Inferior parietal cortex (tissue), 1 donor: ENCODE measurements around the gene OGFOD3.

Experiments
- DNase-seq: peaks from one replicate; pipeline ENCODE4 v3.0.0-alpha.2; 2016; ENCODE audit errors: extremely low spot score

The OGFOD3 gene

DNA sequence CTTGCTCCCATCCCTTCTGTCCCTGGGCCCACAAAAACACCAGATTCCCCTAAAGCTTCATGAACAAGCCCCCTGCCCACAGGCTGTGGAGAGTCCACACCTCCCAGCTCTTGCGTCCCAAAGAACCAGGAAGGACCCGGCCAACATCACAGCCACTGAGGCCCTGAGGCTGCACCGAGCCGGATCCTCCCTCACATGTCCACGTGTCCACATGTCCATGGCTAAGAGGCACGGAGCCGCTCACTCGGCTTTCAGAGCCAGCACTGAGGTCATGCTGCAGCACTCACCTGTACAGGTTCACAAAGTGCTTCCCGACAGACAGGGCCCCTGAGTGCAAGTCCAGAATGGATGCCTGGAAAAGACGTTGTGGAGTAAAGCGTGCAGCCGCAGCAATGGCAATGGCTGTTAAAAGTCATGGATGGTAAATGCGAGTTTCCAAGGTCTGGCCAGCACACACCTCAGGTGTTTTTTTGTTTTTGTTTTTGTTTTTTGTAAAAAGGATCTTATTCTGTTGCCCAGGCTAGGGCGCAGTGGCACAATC, 12.2 kb downstream of the OGFOD3 start:
- DNase-seq = no peak

DNA sequence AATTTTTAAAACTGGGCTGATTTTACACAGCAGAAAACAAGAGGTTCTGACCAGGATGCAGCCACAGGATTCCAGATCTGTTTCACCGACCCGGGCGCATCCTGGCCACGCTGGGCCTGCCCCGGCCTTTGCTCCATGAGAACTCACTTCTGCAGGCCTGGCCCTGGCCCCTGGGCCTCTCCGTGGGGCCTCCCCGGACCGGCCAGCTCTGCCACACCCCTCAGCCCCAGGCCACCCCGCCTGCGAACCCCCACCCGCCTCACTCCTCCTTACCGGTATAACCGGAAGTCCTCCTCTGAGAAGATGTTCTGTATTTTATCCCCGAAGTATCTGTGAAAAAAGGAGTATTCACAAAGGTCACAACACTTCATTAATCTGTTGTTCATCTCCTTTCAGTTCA, 13.3 kb downstream of the OGFOD3 start:
- no peak for DNase-seq

DNA sequence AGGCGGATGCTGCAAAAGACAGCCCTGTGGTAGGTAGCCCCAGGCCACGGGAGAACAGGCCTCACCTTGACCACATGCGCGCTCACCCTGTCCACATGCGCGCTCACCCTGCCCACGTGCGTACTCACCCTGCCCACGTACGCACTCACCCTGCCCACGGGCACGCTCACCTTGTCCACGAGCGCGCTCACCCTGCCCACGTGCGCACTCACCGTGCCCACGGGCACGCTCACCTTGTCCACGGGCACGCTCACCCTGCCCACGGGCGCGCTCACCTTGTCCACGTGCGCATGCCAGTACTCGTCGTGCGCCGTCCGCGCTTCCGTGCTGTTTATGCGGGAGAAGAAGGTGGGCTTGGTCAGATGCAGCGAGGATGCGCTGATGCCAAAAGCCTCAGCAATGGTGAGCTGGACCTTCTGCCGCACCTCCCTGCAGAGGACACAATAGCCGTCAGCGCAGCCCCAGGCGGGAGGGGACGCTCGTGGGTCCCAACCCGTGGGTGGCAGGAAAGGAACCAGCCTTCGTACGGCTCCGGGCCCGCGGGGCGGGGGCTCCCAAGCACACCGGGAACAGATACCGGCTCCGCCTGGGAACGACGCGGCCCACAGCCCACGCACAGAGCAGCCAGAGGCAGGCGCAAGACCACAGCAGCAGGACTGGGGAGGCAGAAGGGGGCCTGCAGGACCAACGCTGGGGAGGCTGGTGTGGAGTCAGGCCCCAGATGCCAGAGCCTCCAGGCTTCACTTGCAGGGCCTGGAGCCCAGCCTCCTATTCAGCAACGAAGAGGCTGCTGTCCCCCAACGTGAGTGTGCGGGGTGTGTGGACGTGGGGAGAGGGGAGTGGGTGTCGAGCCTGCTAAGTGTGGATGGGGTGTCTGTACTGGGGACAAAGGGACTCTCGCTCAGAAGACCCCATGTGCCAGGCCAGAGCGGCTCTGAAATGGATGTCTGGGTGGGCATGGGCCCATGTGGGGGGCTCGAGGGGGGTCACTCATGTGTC, 14.4 kb downstream of the OGFOD3 start:
- no peak for DNase-seq

DNA sequence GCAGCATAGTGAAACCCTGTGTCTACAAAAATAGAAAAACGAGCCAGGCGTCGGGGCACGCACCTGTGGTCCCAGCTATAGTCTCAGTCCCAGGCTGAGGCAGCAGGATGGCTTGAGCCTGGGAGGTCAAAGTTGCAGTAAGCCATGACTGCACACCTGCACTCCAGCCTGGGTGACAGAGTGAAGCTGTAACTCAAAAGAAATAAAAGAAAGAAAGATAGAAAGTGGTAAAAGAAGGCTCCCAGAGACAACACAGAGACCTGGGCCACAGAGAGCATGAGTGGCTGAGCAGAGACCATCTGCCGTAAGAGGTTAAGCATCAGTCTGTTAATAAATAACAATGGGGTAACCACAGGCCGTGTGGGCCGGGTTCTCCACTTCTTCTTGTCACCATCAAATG, 15.5 kb downstream of the OGFOD3 start:
- DNase-seq = no peak

DNA sequence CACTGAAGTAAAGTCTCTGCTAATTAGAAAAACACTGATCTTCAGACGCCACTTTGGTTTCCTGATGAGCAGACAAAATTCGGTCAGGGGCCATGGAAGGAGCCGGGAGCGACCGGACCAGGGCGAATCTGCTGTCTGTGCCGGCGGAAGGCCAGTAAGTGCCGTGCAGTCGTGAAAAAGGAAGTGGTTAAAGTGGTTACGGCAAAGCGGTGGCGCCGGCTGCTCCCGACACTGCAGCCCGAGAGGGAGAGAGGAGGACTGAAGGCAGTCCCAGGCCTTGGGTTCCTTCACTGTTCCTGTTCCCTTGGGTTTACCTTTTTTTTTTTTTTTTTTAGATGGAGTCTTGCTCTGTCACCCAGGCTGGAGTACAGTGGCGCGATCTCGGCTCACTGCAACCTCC, 17.6 kb downstream of the OGFOD3 start:
- no peak for DNase-seq

DNA sequence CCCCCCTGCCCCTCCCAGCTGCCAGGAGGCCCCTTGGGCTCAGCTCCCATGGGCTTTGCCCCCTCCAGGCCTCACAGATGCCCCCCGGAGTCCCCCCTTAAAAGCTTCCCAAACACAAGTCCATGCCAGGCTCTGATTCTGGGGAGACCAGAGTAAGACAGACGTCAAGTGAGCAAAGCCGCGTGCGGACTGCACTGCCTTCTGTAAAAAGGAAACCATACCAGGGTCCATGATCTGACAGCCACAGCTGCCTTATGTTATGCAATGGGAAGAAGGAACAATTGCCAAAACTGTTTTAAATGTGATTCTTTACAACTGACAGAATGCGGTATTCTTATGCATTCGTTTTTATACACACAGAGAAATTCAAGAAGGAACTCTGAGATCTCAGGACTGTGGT, 18.2 kb downstream of the OGFOD3 start:
- no peak for DNase-seq

DNA sequence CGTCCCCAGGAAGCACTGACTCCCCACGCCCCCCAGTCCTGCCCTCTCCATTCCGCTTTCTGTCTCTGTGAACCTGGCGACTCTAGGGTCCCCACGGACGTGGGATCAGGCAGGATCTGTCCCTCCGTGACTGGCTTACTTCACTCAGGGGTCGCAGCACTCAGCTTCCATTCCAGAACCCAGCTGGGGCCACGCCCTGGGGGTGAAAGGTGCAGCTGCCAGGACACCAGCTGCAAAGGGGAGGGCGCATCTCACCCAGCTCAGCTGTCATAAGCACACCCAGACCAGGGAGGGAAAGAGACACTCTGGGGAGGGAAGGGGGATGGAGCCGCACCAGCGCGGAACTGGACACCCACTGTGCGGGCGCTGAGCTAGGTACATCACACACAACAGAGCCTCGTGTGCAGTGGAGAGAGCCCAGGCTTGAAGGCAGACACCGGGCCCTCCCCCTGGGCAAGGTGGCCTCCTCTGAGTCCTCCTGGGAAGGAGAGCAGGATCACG, 18.7 kb downstream of the OGFOD3 start:
- no peak for DNase-seq

DNA sequence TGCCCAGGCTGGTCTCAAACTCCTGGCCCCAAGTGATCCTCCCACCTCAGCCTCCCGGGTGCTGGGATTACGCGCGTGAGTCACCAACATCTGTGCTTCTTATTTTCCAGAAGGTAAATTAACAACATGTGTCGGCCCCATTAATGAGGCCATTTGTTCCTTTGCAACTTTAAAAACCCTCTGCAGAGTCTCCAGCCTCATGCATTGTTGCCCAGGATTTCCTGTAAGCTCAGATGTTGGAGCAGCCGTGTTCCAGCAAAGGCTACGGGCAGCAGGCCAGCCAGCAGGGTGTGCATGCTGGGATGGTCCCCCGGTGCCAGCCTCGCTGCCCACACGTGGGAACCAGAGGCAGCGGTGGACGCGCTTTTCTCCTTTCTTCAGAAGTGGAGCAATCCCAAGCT, 19.3 kb downstream of the OGFOD3 start:
- DNase-seq = peak; percentile 39

DNA sequence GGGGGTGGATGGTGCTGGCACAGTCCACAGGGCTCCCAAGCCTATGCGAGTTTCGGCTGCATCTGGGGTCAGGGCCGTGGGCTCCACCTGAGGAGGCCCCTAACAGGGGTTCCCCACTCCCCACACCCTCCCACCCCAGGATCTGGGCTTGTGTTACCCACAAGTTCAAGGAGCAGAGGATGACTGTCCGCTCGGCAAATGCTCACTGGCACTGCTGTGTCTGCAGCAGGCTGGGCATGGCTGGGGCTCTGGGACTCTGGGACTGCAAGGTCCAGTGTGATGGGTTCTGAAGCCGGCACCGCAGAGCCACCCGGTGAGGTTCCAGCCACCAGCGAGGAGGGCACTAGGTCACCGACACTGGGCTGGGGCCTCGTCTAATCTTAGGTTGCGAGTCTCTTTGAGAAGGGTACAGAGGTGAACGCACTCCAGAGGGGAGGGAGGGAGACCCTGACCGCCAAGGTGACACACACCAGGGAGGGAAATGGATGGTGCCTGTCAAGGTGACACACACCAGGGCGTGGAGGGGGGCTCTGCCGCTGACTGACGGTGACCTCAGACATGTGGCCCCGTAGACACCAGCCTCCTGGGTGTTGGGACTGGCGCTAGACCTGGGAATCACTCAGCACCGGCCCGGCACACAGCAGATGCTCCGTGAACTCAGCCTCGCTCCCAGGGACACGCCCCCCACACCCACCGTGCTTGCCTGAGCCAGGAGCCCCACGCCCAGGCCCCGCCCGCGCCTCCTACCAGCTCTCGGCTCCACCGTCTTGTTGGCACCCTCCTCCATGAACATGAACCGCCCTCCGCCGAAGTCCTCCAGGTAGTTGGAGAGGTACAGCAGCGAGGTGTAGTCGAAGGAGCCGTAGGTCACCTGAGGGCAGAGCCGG, 20.7 kb downstream of the OGFOD3 start:
- no peak for DNase-seq

DNA sequence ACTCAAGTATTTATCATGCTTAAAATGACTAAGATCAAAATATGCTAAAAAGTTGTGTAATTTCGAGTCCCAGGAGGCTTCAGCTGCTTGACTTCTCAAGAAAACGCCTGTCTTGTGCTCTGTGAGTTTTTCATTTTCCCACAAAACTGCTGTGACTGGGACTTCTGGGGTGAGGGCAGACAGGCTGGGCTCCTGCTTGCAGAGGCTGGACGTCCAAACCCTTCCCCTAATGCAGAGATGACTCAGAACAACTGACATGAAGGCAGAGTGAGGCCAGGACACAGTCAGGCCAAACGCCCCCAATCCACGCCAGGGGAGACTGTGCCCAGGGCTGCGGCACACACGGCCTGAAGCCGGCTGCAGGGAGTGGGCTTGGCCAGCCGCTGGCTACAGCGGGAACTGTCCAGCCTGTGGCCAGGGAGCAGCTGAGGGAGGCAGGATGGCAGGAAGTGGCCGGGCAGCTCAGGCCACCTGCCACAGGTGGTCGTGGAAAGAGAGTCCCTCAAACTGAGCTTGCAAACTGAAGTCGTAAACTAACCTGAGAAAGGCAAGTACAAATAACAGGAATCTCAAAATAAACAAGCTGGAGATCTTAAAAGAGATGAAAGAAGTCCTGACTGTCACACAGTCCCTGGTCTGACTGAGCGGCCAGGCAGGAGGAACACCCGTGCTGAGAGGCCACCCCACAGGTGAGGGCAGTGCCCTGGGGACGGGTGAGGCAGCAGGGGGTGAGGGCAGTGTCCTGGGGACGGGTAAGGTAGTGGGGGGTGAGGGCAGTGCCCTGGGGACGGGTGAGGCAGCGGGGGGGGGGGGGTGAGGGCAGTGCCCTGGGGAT, 21.6 kb downstream of the OGFOD3 start:
- DNase-seq = no peak

DNA sequence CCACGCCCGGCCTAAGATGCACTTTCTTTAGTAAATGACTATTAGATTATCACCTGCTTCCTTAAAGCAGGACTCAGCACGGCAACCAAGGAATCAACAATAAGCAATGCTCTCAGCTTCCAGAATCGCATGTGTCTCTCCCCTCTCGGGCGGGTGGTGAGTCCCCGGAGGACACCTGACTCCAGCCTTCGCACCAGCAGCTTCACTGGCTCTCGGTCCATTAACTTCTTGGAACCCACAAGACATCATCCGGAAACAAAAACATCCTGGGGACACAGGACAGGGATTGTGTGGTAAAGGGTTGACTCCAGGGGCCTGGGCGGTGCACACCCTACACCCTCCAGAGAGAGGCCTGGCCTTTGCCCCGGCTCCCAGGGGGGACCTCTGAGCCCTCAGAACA, 24.1 kb downstream of the OGFOD3 start:
- DNase-seq = no peak

DNA sequence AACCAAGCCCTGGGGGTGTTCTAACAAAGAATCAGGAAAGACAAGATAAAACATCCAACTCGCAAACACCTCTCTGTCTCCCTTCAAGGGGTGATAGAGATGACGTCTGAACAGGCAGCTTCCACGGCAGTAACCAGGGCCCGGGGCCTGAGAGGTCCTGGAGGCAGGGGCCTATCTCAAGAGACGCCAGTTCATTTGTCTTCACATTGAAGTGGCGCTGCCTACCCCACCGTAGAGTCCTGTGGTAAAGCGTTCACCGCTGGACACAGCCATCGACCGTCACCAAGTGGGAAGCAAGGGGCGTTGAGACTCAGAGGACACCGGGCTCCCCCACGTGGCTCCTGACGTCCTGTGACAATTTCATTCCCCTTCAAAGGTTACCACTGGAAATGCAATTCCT, 25.4 kb downstream of the OGFOD3 start:
- DNase-seq = no peak

DNA sequence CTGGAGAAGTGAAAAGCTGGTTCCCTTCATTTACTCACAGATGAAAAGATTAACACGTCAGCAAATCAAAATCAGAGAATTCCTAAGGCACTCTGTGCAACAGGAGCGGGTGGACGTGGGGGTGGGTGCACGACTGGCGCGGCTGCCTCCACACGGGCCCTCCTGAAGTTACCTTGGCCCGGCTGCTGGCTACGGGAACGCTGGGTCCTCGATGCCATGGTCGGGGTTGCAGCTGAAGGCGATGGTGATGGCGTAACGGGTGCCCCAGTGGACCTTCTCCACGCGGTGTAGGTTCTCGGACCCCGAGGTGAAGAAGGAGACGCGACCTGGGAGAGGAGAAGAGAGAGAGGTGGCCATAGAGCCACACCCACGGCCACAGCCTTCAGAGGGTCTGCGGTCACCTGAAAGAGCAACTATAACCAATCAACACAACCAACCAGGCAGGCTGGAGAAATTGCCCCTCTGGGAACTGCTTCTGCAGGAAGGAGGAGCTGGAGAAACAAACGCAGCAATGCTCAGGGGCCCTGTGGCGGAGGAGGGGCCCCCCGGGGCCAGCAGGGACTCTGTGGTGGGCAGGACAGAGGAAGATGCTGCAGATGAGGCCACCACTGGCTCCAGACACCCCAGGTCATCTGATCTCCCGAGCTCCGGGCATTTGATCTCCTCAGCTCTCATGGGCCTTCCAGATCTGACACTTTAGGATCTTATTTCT, 26.0 kb downstream of the OGFOD3 start:
- no peak for DNase-seq

DNA sequence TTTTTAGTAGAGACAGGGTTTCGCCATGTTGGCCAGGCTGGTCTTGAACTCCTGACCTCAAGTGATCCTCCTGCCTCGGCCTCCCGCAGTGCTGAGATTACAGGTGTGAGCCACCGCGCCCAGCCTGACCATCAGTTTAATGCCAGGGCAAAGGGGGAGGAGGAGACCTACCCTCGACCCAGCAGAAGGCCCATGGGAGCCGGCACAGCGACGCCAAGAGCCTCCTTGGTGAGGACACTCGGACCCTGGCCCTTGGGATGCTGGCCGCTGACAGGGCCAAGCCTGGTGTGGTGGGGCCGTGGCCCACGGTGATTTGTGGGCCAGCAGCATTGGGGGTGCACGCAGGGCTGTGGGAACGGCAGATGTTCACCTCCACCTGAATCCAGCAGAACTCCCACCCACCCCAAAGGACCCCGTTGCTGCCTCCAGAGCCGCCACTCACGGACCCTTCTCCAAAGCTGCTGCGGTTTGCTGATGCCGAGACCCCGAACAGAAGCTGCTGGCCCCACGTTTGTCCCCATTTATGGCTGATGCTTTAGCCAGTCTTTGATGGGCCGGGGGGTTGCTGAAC, 26.8 kb downstream of the OGFOD3 start:
- DNase-seq = no peak

DNA sequence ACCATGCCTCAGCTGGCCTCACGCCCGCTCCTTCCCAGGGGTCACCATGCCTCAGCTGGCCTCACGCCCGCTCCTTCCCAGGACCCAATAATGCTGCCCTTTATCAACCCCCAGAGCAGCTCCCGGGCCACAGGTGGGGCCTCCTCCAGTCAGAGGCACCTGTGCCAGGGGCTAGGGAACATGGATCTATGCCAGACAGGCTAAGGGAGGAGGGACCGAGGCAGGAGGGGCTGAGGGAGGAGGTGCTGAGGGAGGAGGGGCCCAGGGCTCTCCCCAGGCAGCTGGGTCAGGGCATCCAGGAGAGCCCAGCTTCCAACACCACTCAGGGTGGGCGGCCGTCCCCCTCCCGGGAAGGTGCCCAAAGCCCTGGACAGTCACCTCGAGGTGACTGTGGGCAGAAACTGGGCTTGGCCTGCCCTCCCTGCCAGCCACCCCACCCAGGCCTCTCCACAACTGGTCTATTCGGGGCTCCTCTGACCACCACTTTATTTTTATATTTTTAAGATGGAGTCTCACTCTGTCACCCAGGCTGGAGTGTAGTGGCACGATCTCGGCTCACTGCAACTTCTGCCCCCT, 27.4 kb downstream of the OGFOD3 start:
- no peak for DNase-seq

DNA sequence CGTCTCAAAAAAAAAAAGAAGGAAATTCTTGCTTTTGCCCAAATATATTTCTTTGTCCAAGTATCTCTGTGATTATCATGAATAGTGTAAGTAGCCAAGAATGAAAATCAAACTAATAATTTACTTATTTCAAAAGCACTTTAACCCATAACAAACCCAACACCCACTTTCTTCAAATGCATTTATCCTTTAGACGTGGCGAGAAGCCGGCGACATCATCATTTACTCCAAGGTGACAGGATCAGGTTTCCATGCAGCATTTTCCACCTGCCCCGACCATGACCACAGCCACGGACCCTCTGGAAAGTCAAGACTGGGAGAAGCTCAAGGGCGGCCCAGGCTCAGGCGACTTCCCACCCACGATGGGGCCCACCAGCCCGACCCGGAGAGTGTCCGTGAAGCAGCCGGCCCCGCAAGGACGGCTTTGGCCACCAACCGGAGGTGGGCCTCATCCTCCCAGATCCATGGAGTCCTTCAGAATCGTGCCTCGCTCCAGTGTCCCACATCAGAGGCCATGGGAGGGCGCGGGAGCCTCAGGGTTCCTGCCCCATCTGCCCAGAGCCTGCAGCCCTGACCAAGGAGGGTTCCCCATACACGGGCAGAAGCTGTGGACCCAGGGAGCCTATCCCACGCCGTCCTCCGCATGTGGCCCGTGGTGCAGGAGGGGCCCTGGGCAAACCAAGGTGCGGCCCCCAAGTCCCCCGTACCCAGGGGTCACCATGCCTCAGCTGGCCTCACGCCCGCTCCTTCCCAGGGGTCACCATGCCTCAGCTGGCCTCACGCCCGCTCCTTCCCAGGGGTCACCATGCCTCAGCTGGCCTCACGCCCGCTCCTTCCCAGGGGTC, 28.1 kb downstream of the OGFOD3 start:
- DNase-seq = no peak

DNA sequence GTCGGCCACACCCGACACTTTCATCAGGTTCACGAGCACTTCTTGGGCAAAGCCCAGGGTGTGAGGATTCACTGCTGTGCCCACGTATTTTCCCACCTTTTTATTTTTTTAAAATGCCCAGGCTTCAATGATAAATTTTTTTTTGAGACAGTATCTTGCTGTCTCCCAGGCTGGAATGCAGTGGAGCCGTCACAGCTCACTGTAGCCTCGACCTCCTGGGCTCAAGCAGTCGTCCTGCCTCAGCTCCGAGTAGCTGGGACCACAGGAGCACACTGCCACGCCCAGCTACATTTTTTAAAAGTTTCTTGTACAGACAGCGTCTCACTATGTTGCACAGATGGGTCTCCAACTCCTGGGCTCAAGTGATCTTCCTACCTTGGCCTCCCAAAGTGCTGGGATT, 29.0 kb downstream of the OGFOD3 start:
- no peak for DNase-seq

DNA sequence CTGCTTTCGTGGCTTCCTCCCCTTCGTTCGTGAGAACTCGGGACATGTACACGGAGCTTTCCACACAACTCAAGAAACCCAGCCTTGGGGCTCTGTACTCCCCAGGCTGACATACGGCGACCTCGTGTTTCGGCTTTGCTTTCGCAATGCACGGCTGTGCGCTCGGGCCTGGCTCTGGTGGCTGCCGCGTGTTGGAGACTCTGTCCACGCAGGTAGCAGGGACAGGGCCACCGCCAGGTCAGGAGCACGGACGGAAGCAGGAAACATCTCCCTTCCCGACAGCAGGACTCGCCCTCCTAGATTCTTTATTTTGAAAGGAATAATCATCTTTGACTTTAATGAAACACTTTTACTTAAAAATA, 29.5 kb downstream of the OGFOD3 start:
- no peak for DNase-seq
